HL-60 (cell line): ENCODE data around the gene RTEL1.
"Not testable (repeated sequence)": the region's sequence is repeated elsewhere in the genome, so short reads cannot be mapped to it uniquely, and the experiment has no call there.

Source experiments
- DNase-seq, 2 experiments: peaks; one replicate each; pipeline ENCODE4 v3.0.0-alpha.2; 2010 to 2020; ENCODE audit warnings: low read depth in 1 of 2, low spot score in 1 of 2
- H3K27ac ChIP-seq: fragments of 250-450 bp; sonication (Bioruptor Pico); replicated peaks from 2 replicates; pipeline ENCODE4 v1.5.1; 2020; ENCODE audit warnings: mild to moderate bottlenecking, moderate library complexity
- H3K27me3 ChIP-seq: fragments of 250-450 bp; sonication (Bioruptor Pico); 2 replicates; pipeline ENCODE4 v1.5.1; 2021; ENCODE audit warnings: mild to moderate bottlenecking, moderate library complexity; ENCODE audit not compliant: insufficient read depth, poor library complexity, severe bottlenecking
- H3K4me3 ChIP-seq: replicated peaks from 2 replicates; pipeline ENCODE4 v1.5.1; 2011; ENCODE audit warnings: mild to moderate bottlenecking, control low read depth, low read length; ENCODE audit not compliant: insufficient read depth
- GABPA ChIP-seq: IDR thresholded peaks from 2 replicates; pipeline ENCODE4 v1.6.1; 2012; ENCODE audit warnings: low read depth
- POLR2AphosphoS5 ChIP-seq: IDR thresholded peaks from 2 replicates; pipeline ENCODE4 v1.6.1; 2012; ENCODE audit warnings: low read depth
- REST ChIP-seq: IDR thresholded peaks from 2 replicates; pipeline ENCODE4 v1.6.1; 2012; ENCODE audit warnings: low read depth; ENCODE audit not compliant: insufficient replicate concordance
- SPI1 ChIP-seq: IDR thresholded peaks from 2 replicates; pipeline ENCODE4 v1.6.1; 2012; ENCODE audit warnings: low read depth, mild to moderate bottlenecking, borderline replicate concordance
- TF ChIP-seq, protein P1 (sequence below): IDR thresholded peaks from one replicate; pipeline ENCODE4 v1.5.1; 2011; ENCODE audit warnings: low read length, control low read depth, inconsistent platforms; ENCODE audit not compliant: insufficient read depth

RTEL1 gene

DNA sequence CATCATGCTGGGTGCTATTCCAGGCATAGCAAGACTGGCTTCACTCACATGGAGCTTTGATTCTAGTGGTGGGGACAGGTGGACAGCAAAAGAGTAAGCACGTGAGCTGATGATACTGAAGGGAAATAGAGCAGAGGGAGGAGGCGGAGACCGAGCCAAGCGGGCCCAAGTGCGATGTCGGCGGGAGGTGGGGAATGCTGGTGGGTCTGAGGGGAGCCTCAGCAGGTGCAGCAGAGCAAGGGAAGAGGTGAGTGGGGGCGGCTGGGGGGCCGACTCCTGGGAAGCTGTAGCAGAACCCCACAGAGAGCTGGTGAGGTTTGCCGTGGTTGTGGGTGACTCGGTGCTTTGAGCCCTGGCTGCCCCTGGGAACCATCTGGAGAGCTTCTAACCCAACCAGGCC lies 10.2 kb downstream of the RTEL1 start:
- TF ChIP-seq SPI1, result no peak
- TF ChIP-seq POLR2AphosphoS5, result no peak
- TF ChIP-seq, protein P1, sequence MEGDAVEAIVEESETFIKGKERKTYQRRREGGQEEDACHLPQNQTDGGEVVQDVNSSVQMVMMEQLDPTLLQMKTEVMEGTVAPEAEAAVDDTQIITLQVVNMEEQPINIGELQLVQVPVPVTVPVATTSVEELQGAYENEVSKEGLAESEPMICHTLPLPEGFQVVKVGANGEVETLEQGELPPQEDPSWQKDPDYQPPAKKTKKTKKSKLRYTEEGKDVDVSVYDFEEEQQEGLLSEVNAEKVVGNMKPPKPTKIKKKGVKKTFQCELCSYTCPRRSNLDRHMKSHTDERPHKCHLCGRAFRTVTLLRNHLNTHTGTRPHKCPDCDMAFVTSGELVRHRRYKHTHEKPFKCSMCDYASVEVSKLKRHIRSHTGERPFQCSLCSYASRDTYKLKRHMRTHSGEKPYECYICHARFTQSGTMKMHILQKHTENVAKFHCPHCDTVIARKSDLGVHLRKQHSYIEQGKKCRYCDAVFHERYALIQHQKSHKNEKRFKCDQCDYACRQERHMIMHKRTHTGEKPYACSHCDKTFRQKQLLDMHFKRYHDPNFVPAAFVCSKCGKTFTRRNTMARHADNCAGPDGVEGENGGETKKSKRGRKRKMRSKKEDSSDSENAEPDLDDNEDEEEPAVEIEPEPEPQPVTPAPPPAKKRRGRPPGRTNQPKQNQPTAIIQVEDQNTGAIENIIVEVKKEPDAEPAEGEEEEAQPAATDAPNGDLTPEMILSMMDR, result no peak
- no peak for DNase-seq
- H3K27me3 ChIP-seq, result no peaks in the 10 kb centered on the region
- no peak overlapping the region for H3K4me3 ChIP-seq
- H3K27ac ChIP-seq, result no peak overlapping the region

DNA sequence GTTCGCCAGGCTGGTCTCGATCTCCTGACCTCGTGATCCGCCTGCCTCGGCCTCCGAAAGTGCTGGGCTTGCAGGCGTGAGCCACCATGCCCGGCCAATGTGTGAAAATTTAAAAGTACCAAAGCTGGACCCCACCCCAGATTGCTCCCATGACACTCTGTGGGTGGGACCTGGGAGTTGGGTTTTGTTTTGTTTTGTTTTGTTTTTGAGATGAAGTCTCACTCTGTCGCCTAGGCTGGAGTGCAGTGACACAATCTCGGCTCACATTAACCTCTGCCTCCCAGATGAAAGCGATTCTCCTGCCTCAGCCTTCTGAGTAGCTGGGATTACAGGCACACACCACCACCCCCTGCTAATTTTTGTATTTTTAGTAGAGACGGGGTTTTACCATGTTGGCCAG lies 13.6 kb downstream of the RTEL1 start:
- H3K4me3 ChIP-seq, H3K27me3 ChIP-seq, DNase-seq, H3K27ac ChIP-seq: not testable (repeated sequence)

- Histone ChIP-seq H3K27me3 (no peaks in the 10 kb centered on the region), H3K4me3 (no peak overlapping the region), H3K27ac (no peak overlapping the region)
- no peak for DNase-seq
- TF ChIP-seq POLR2AphosphoS5 (no peak), REST (no peak)
Observed at GRCh38 chr20:63672666-63673065, 14.6 kb downstream of the RTEL1 start.

- TF ChIP-seq REST, result no peak
- TF ChIP-seq, protein P1, result no peak
- TF ChIP-seq SPI1, result no peak
- no peak for TF ChIP-seq POLR2AphosphoS5
- TF ChIP-seq GABPA, result no peak
- no peak overlapping the region for H3K4me3 ChIP-seq
- DNase-seq, result no peak
- H3K27ac ChIP-seq, result no peak overlapping the region
- H3K27me3 ChIP-seq, result no peaks in the 10 kb centered on the region
Observed at GRCh38 chr20:63673951-63674350, 15.8 kb downstream of the RTEL1 start.

DNA sequence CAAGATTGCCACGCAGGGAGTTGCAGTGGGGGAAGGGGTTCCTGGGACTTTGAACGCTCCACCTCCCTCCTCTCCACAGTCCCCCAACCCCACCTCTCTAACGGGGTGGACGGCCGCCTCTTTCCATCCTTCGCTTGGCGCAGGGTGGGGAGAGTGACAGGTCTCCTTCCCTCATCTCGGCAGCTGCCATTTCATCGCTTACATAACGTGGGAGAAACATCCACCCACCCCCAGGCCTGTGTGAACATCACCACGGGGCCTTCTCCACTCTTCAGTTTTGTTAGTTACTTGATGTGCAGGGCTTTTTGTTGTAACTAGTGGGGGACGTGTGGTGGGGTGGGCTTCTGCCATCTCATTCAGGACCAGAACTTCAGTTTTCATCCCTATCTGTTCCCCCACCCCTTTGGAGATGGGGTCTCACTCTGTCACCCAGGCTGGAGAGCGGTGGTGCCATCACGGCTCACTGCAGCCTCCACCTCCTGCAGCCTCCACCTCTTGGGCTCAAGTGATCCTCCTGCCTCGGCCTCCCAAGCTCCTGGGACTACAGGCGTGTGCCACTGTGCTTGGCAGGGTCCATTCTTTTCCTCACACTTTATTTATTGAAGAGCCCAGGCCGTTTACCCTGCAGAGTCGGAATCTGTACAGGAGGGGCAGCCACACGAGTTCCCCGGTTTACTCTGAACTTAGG lies 17.7 kb downstream of the RTEL1 start:
- TF ChIP-seq GABPA (no peak), REST (no peak), POLR2AphosphoS5 (no peak), SPI1 (no peak)
- TF ChIP-seq, protein P1, result no peak
- Histone ChIP-seq H3K4me3 (no peak overlapping the region), H3K27ac (no peak overlapping the region), H3K27me3 (no peaks in the 10 kb centered on the region)
- DNase-seq, result no peak
